K562 (cell line): Measurements from ENCODE around the gene KLK11. TPM values are rescaled to one million over a fixed set of nuclear protein-coding genes. Genes with fewer than 3 reads are reported as not detected.
A peak's percentile ranks its signal among the peaks of the same experiment; 100 is the strongest.

Source experiments
- ATAC-seq: fragments of 200-7000 bp; cut with Tn5 transposase; 3 replicates; pipeline ENCODE4 v1.9.1; 2020; ENCODE audit warnings: moderate library complexity
- BruUV-seq: library from RNA; stranded (reverse); fragments of 400-500 nt; replicated peaks from 2 replicates; lab custom pipeline; 2021; lab: Mats Ljungman, UMichigan
- CTCF ChIA-PET: fragments of 300-600 bp; formaldehyde crosslinking; extraction: SDS; loops from one replicate; lab custom pipeline; 2021; ENCODE audit warnings: low intra/inter-chr PET ratio; lab: Yijun Ruan, JAX
- POLR2A ChIA-PET: fragments of 300-600, 350-650 bp; sonication (Branson Sonifier 250); formaldehyde crosslinking; extraction: SDS; loops from one replicate; lab custom pipeline; 2021; ENCODE audit warnings: antibody characterized with exemption, inconsistent platforms; lab: Yijun Ruan, JAX
- DNase-seq, 4 experiments: peaks; one replicate each; pipeline versions ENCODE4 v3.0.0 to v3.0.0-alpha.2; 2011 to 2018; ENCODE audit warnings: low spot score in 3 of 4, mixed read lengths in 3 of 4; ENCODE audit errors: extremely low read depth in 1 of 4
- FAIRE-seq: peaks from 2 replicates; lab custom pipeline; 2011; peaks lifted over from hg19 to GRCh38; lab: Jason Lieb, UNC
- H2AFZ ChIP-seq: 2 replicates; pipeline ENCODE4 v1.6.0; 2011; ENCODE audit warnings: low read depth, low read length, control low read depth, inconsistent platforms
- H3K27ac ChIP-seq: fragments of 200-600 bp; 3 replicates; pipeline ENCODE4 v1.8.0; 2011; ENCODE audit warnings: low read depth, mild to moderate bottlenecking, control low read depth, inconsistent platforms, low read length, moderate library complexity, mixed read lengths; ENCODE audit errors: extremely low read depth
- H3K27me3 ChIP-seq, 2 experiments: fragments of 300-600 bp in 1 of 2; 2 replicates in 1 of 2; 3 replicates in 1 of 2; pipeline versions ENCODE4 v1.6.0 to v1.8.0; 2011; ENCODE audit warnings: inconsistent platforms in 2 of 2, low read length in 2 of 2, mild to moderate bottlenecking in 1 of 2, mixed read lengths in 1 of 2, moderate library complexity in 1 of 2; ENCODE audit not compliant: control insufficient read depth in 2 of 2, insufficient read depth in 2 of 2
- H3K36me3 ChIP-seq: fragments of 300-600 bp; 3 replicates; pipeline ENCODE4 v1.8.0; 2011; ENCODE audit warnings: mild to moderate bottlenecking, low read length, inconsistent platforms; ENCODE audit not compliant: control insufficient read depth, insufficient read depth
- H3K4me1 ChIP-seq, 2 experiments: fragments of 200-600 bp in 1 of 2; replicated peaks in 1 of 2; 2 replicates in 1 of 2; 3 replicates in 1 of 2; pipeline versions ENCODE4 v1.5.1 to v1.8.0; 2011; ENCODE audit warnings: inconsistent platforms in 2 of 2, low read length in 2 of 2, mild to moderate bottlenecking in 1 of 2, mixed read lengths in 1 of 2, moderate library complexity in 1 of 2; ENCODE audit not compliant: control insufficient read depth in 2 of 2, insufficient read depth in 2 of 2
- H3K4me2 ChIP-seq: 2 replicates; pipeline ENCODE4 v1.6.1; 2011; ENCODE audit warnings: low read length, control low read depth, inconsistent platforms, mixed read lengths; ENCODE audit not compliant: insufficient read depth
- H3K4me3 ChIP-seq: fragments of 200-600 bp; sonication (generic), shearing (Covaris generic); 2 replicates; pipeline ENCODE4 v1.5.1; 2016; ENCODE audit warnings: control low read depth, inconsistent platforms
- H3K79me2 ChIP-seq: fragments of 200-600 bp; 3 replicates; pipeline ENCODE4 v1.8.0; 2011; ENCODE audit warnings: low read length, inconsistent platforms; ENCODE audit not compliant: control insufficient read depth, insufficient read depth
- H3K9ac ChIP-seq, 2 experiments: 2 replicates each; pipeline versions ENCODE4 v1.6.0 to v1.6.1; 2011; ENCODE audit warnings: low read depth in 2 of 2, low read length in 2 of 2, control low read depth in 1 of 2, inconsistent platforms in 1 of 2, mild to moderate bottlenecking in 1 of 2, mixed read lengths in 1 of 2; ENCODE audit not compliant: insufficient read depth in 1 of 2
- H3K9me1 ChIP-seq: one replicate; pipeline ENCODE4 v1.6.0; 2011; ENCODE audit warnings: inconsistent platforms, mild to moderate bottlenecking, low read length, moderate library complexity; ENCODE audit not compliant: control insufficient read depth, insufficient read depth
- H3K9me3 ChIP-seq: replicated peaks from 2 replicates; pipeline ENCODE4 v1.5.1; 2011; ENCODE audit warnings: low read depth, low read length, inconsistent platforms; ENCODE audit not compliant: control insufficient read depth, insufficient read depth
- H4K20me1 ChIP-seq: replicated peaks from 2 replicates; pipeline ENCODE4 v1.6.1; 2011; ENCODE audit warnings: low read length, inconsistent platforms, mixed read lengths; ENCODE audit not compliant: control insufficient read depth, insufficient read depth
- CC2D1A ChIP-seq: fragments of 450-650 bp; IDR thresholded peaks from 2 replicates; pipeline ENCODE4 v1.6.1; 2017; ENCODE audit warnings: mild to moderate bottlenecking
- MTF1 ChIP-seq: fragments of 250-450 bp; sonication (Bioruptor Pico); IDR thresholded peaks from 2 replicates; pipeline ENCODE4 v1.9.0; 2021; ENCODE audit warnings: moderate library complexity, mild to moderate bottlenecking, inconsistent platforms, borderline replicate concordance
- NFATC3 ChIP-seq: fragments of 450-650 bp; IDR thresholded peaks from 2 replicates; pipeline ENCODE4 v1.6.1; 2017; ENCODE audit warnings: mild to moderate bottlenecking
- RCOR1 ChIP-seq, 2 experiments: IDR thresholded peaks; 2 replicates each; pipeline ENCODE4 v1.6.1; 2012; ENCODE audit warnings: low read depth in 2 of 2, low read length in 2 of 2, borderline replicate concordance in 1 of 2, improper control_type of control experiment in 1 of 2
- RNF2 ChIP-seq: sonication (generic); IDR thresholded peaks from 2 replicates; pipeline ENCODE4 v1.6.1; 2016
- SMARCA4 ChIP-seq: fragments of 450-650 bp; IDR thresholded peaks from 2 replicates; pipeline ENCODE4 v1.6.1; 2016
- TAL1 ChIP-seq: fragments of 450-650 bp; IDR thresholded peaks from 2 replicates; pipeline ENCODE4 v1.6.1; 2016; ENCODE audit warnings: mild to moderate bottlenecking
- TBL1XR1 ChIP-seq, 2 experiments: IDR thresholded peaks; 2 replicates each; pipeline ENCODE4 v1.6.1; 2012; ENCODE audit warnings: improper control_type of control experiment in 2 of 2, low read length in 2 of 2, mild to moderate bottlenecking in 1 of 2
- TOE1 ChIP-seq, 2 experiments: fragments of 450-650 bp in 1 of 2; sonication (generic) in 1 of 2; formaldehyde crosslinking in 1 of 2; IDR thresholded peaks; 2 replicates each; pipeline versions ENCODE4 v1.7.1 to v1.8.0; 2016 to 2022; ENCODE audit warnings: borderline replicate concordance in 2 of 2, mild to moderate bottlenecking in 2 of 2, antibody characterized with exemption in 1 of 2, inconsistent platforms in 1 of 2, low read depth in 1 of 2, missing genetic modification reagents in 1 of 2, moderate library complexity in 1 of 2
- ZNF165 ChIP-seq: fragments of 250-450 bp; sonication (Bioruptor Pico); IDR thresholded peaks from 2 replicates; pipeline ENCODE4 v1.4.0; 2020; ENCODE audit warnings: borderline replicate concordance
- ZNF668 ChIP-seq: fragments of 250-450 bp; sonication (Bioruptor Pico); IDR thresholded peaks from 2 replicates; pipeline ENCODE4 v1.8.0; 2022; ENCODE audit warnings: mild to moderate bottlenecking, inconsistent platforms
- ZNF695 ChIP-seq: fragments of 450-650 bp; formaldehyde crosslinking; IDR thresholded peaks from 2 replicates; pipeline ENCODE4 v1.4.0; 2020; ENCODE audit warnings: mild to moderate bottlenecking, moderate library complexity
- WGBS: fragments of 100-300 bp; shearing (Covaris generic); methylation state at CpG from one replicate; pipeline ENCODE4 v1.1.6; 2016; ENCODE audit warnings: low coverage, mixed read lengths; ENCODE audit not compliant: insufficient coverage; ENCODE audit errors: missing lambda C conversion rate; 5-methylcytosine and 5-hydroxymethylcytosine counted together
- in situ Hi-C: fragments of 300-500 bp; cut with MboI; formaldehyde crosslinking; loops from 4 replicates; pipeline ENCODE4 v1.15.0; 2018; ENCODE audit warnings: inconsistent platforms, mixed read lengths
- intact Hi-C: fragments of 100-400 bp; cut with micrococcal nuclease; formaldehyde crosslinking; loops from 2 replicates; pipeline ENCODE4 v1.14.2; 2022
- polyA plus RNA-seq, 8 experiments: library from polyadenylated mRNA; depleted of rRNA in 4 of 8; stranded (reverse) in 5 of 8; unstranded in 3 of 8; fragments of >200 nt; fragmentation: Nextera tagmentation in 2 of 8; fragmentation: Illumina TruSeq in 1 of 8; extraction: Ambion mirVana in 2 of 8; extraction: Trizol in 1 of 8; gene quantifications; 2 replicates each; pipeline versions ENCODE4 v1.2.1 to v1.2.3, GENCODE V29; 2011 to 2014; ENCODE audit warnings: inconsistent platforms in 1 of 8, missing spikeins in 1 of 8
- total RNA-seq, 7 experiments: library from RNA; depleted of rRNA in 6 of 7; stranded (reverse); fragments of >200 nt in 6 of 7; fragmentation: Illumina TruSeq in 2 of 7; extraction: Trizol in 2 of 7; gene quantifications; 2 replicates each; pipeline versions ENCODE4 v1.2.1 to v1.2.3, GENCODE V29; 2011 to 2021; ENCODE audit warnings: low replicate concordance in 1 of 7
- TF ChIP-seq, protein P1 (sequence below), 2 experiments: fragments of 450-650 bp; IDR thresholded peaks; 2 replicates each; pipeline ENCODE4 v1.6.1; 2018; ENCODE audit warnings: mild to moderate bottlenecking in 2 of 2, low read depth in 1 of 2; ENCODE audit not compliant: partially characterized antibody in 2 of 2

KLK11 gene
- total and polyA plus RNA-seq, 9 of the 15 experiments (the other 6 are each of a cell fraction or from before 2014, with no cell fraction given): not detected

DNA sequence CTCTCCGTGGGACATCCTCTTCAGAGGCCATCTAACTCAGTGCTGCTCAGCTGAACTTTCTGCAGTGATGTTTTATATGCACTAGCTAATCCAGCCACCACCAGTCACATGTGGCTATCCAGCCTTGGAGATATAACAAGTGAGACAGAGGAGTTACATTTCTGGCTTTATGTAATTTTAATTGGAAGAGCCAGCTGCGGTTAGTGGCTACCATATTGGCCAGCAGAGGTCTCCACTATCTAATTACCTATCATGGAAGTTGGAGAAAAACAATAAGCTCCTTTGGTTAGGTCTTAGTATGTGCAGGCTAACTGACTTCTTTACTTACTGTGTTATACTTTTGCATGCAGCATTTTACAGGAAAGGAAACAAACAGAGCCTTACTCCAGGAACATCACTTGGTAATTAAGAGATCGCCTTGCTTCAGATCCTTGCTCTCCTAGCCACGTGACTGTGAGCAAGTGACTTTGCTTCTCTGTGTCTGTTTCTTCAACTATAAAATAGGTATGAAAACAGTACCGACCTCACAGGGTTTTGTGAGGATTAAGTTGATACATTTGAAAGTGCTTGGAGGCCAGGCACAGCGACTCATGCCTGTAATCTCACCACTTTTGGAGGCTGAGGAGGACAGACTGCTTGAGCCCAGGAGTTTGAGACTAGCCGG, 5.3 kb downstream of the KLK11 start:
- WGBS: 10% methylated on average over 6 of the region's 7 CpGs
- Histone ChIP-seq H3K4me1 (peaks cover 4 to 30% of the 10 kb centered on the region in 2 experiments), H3K27me3 (peaks cover 18 to 53% of the 10 kb centered on the region in 2 experiments), H2AFZ (peak overlapping the region; percentile 37), H3K4me2 (peak overlapping the region; percentile 33; the same call in 1 of the 2 replicates), H3K4me3 (no peak overlapping the region), H3K79me2 (no peaks in the 10 kb centered on the region), H3K9me3 (no peaks in the 10 kb centered on the region), H3K9me1 (no peaks in the 10 kb centered on the region), H3K9ac (no peak overlapping the region; a peak in 1 of 4 replicates), H4K20me1 (0 out of 2 replicates have a peak, but pooled peaks cover 8% of the 10 kb centered on the region), H3K36me3 (no peaks in the 10 kb centered on the region), H3K27ac (no peak overlapping the region)
- intact Hi-C loops: loop anchor here (2.0 kb wide), 1 partner anchor 76 kb away; no protein-coding TSS in a partner anchor
- no TSS peak for BruUV-seq
- ChIA-PET POLR2A (interaction anchor here (0.6 to 0.8 kb wide), 3 partner anchors 66 to 223 kb away, joined by 3 to 5 read pairs (median 3); no protein-coding TSS in a partner anchor), CTCF (interaction anchor here (0.7 to 4.4 kb wide), 3 partner anchors 75 to 503 kb away, joined by 4 to 35 read pairs (median 5); no protein-coding TSS in a partner anchor)
- ATAC-seq (peak; percentile 65), FAIRE-seq (peak; percentile 69), DNase-seq (peak; percentile 35 to 61 (median 48))
- in situ Hi-C loops: loop anchor here (5.0 kb wide), 1 partner anchor 71 kb away; no protein-coding TSS in a partner anchor
- TF ChIP-seq RCOR1 (IDR thresholded peaks at IDR 0.05; ENCODE audit: borderline replicate concordance in 1 of 2, low read depth in 2 of 2, low read length in 2 of 2) (0 out of 4 replicates have a peak, but pooled peaks of 1 of the 2 experiments have one; percentile 26), NFATC3 (no peak), ZNF165 (CRISPR knock-in tag) (no peak), TAL1 (no peak), ZNF695 (CRISPR knock-in tag) (no peak), TBL1XR1 (IDR thresholded peaks at IDR 0.05; ENCODE audit: low read length in 2 of 2) (no peak), SMARCA4 (no peak), ZNF668 (CRISPR knock-in tag) (no peak), MTF1 (CRISPR knock-in tag) (no peak), RNF2 (no peak), CC2D1A (no peak), TOE1 (IDR thresholded peaks at IDR 0.05; ENCODE audit: borderline replicate concordance) (peak; percentile 35; the same call in 1 of the 2 replicates), TOE1 (CRISPR knock-in tag; IDR thresholded peaks at IDR 0.05; ENCODE audit: borderline replicate concordance, low read depth) (no peak)
- TF ChIP-seq, protein P1, sequence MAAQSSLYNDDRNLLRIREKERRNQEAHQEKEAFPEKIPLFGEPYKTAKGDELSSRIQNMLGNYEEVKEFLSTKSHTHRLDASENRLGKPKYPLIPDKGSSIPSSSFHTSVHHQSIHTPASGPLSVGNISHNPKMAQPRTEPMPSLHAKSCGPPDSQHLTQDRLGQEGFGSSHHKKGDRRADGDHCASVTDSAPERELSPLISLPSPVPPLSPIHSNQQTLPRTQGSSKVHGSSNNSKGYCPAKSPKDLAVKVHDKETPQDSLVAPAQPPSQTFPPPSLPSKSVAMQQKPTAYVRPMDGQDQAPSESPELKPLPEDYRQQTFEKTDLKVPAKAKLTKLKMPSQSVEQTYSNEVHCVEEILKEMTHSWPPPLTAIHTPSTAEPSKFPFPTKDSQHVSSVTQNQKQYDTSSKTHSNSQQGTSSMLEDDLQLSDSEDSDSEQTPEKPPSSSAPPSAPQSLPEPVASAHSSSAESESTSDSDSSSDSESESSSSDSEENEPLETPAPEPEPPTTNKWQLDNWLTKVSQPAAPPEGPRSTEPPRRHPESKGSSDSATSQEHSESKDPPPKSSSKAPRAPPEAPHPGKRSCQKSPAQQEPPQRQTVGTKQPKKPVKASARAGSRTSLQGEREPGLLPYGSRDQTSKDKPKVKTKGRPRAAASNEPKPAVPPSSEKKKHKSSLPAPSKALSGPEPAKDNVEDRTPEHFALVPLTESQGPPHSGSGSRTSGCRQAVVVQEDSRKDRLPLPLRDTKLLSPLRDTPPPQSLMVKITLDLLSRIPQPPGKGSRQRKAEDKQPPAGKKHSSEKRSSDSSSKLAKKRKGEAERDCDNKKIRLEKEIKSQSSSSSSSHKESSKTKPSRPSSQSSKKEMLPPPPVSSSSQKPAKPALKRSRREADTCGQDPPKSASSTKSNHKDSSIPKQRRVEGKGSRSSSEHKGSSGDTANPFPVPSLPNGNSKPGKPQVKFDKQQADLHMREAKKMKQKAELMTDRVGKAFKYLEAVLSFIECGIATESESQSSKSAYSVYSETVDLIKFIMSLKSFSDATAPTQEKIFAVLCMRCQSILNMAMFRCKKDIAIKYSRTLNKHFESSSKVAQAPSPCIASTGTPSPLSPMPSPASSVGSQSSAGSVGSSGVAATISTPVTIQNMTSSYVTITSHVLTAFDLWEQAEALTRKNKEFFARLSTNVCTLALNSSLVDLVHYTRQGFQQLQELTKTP (IDR thresholded peaks at IDR 0.05; ENCODE audit: low read depth in 1 of 2, partially characterized antibody in 2 of 2): no peak
